GM12875 (cell line): ENCODE measurements around the gene BPI.

Experiments used
- H3K4me3 ChIP-seq: one replicate; pipeline ENCODE4 v1.5.1; 2011; ENCODE audit warnings: low read depth, low read length, control low read depth
- TF ChIP-seq, protein P1 (sequence below): IDR thresholded peaks from 2 replicates; pipeline ENCODE4 v1.5.1; 2011; ENCODE audit warnings: low read depth, mild to moderate bottlenecking, control low read depth, inconsistent platforms, low read length, moderate library complexity, borderline replicate concordance; ENCODE audit not compliant: insufficient read depth

Gene BPI

DNA sequence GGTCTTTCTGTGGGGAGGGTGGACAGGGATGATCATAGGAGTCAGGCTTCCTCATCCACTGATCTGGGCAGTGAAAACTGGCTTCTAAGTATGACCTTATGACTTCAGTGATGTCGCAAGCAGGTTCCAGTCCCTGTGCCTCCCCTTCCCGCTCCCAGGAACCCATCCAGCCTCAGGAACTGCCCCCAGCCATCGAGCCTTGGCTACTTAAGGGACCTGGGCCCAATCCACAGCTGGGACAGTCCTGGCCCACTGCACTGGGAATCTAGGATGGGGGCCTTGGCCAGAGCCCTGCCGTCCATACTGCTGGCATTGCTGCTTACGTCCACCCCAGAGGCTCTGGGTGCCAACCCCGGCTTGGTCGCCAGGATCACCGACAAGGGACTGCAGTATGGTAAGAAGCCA lies 42.3 kb downstream of the BPI start, which contains the start of gene LBP:
Gene LBP, plus strand, starts transcription at position 236 of the 405 bp plus-strand sequence. Its CDS starts 35 bp downstream, at position 271.
- TF ChIP-seq, protein P1, sequence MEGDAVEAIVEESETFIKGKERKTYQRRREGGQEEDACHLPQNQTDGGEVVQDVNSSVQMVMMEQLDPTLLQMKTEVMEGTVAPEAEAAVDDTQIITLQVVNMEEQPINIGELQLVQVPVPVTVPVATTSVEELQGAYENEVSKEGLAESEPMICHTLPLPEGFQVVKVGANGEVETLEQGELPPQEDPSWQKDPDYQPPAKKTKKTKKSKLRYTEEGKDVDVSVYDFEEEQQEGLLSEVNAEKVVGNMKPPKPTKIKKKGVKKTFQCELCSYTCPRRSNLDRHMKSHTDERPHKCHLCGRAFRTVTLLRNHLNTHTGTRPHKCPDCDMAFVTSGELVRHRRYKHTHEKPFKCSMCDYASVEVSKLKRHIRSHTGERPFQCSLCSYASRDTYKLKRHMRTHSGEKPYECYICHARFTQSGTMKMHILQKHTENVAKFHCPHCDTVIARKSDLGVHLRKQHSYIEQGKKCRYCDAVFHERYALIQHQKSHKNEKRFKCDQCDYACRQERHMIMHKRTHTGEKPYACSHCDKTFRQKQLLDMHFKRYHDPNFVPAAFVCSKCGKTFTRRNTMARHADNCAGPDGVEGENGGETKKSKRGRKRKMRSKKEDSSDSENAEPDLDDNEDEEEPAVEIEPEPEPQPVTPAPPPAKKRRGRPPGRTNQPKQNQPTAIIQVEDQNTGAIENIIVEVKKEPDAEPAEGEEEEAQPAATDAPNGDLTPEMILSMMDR, result no peak
- H3K4me3 ChIP-seq, result no peak within 1 kb of the TSS

DNA sequence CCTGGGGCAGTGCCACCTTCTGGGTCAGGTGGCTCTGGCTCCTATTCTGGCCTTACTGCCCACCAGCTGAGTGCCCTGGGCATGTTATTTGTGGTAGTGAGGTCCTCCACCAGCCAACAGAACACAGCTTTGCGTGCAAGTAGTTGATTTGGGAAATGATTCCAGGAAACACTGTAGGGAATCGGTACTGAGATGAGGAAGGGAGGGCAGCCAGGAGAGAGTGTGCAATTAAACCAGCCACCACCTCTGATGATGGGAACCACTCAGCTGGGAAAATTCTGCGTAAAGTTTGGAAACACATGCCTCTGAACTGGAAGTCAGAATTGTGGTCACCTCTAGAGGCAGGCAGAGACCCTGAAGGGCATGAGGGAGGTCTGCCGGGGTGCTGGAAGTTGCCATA lies 42.8 kb downstream of the BPI start:
- TF ChIP-seq, protein P1, result no peak
- no peak overlapping the region for H3K4me3 ChIP-seq

DNA sequence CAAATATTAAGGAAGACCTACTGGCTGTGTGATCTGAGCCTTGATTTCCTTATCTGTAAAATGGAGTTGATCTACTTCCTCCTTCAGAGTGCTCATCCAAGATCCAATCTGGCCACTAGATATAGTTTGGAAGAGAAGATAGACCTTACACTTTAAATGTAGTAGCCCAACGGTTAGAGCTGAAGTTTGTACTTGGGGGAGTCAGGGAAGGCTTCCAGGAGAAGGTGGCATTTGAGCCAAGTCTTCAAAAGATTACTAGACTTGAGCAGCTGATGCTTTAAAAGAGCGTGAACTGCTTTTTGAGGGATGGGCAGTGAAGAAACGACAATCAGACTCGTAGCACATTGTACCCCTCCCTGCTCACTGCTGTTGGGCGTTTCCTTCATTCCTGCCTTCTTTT lies 45.9 kb downstream of the BPI start:
- no peak overlapping the region for H3K4me3 ChIP-seq
- TF ChIP-seq, protein P1, result no peak

DNA sequence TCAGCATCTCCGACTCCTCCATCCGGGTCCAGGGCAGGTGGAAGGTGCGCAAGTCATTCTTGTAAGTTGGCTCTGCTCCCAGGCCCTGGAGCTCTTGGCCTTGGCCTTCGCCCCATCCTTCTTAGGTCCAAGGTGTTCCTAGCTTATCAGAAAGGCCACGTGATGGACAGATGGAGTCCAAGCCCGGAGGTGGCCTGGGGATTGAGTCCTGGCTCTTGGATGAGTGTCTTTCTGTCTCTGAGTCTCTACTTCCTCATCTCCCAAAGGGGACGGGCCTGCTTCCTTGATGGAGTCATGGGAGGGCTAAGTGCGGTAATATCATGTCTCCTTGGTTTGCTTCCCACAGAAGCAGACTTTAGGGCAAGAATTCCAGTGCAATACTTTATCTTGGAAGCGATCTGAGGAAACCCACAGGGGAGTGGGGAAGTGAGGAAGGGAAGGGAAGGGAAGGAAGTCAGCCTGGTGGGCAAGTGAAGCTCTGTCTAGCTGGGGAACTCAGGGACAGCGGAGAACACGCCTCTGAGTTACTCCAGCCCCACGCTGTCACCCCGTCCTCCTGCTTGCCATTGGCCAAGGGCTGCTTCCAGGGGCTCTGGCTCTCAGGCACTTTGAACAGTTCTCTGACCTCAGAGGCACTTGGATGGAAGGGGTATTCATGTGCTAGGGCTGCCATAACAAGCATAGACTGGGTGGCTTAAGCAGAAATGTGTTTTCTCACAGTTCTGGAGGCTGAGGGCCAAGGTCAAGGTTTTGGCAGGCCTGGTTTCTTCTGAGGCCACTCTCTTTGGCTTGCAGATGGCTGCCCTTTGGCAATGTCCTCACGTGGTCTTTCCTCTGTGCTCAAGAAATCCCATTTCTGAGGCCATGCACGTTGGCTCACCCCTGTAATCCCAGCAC lies 47.2 kb downstream of the BPI start:
- H3K4me3 ChIP-seq, result no peak overlapping the region
- TF ChIP-seq, protein P1, result no peak

DNA sequence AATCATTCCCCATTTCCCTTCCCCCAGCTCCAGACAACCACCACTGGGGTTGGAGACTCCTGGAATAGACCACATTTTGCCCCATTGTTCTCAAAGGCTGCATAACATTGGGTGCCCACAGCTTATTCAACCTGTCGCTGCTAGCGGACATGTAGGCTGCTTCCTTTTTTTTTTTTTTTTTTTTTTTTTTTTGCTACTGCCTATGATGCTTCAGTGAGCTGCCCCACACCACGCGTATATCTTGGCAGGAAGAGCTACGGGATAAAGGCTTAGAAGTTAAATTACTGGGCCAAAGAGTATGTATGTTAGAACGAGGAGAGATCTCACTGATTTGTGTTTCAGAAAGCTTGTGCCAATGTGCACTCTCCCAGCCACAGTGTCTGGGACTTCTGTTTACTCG lies 49.4 kb downstream of the BPI start:
- TF ChIP-seq, protein P1, result no peak
- H3K4me3 ChIP-seq, result no peak overlapping the region

DNA sequence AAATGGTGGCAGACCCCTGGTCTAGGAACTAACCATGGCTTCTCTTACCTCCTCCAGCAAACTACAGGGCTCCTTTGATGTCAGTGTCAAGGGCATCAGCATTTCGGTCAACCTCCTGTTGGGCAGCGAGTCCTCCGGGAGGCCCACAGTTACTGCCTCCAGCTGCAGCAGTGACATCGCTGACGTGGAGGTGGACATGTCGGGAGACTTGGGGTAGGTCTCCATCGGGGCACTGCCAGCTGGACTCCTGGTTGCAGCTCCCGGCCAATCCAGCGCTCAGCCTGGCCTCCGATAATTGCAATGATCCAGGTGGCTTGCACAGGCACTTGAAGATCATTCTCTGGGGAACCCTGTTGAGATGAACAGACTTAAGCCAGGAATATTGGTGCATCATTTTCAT lies 50.3 kb downstream of the BPI start:
- H3K4me3 ChIP-seq, result no peak overlapping the region
- TF ChIP-seq, protein P1, result no peak
